K562 (cell line): ENCODE measurements around the gene SMARCD2. TPM values are rescaled to one million over a fixed set of nuclear protein-coding genes. Genes with fewer than 3 reads are reported as not detected.

Source experiments
- ARID4B ChIP-seq: sonication (generic); formaldehyde crosslinking; IDR thresholded peaks from 2 replicates; pipeline ENCODE4 v1.8.0; 2022; ENCODE audit warnings: mild to moderate bottlenecking, missing genetic modification reagents
- CHD4 ChIP-seq: fragments of 200-600 bp; sonication (generic); IDR thresholded peaks from 3 replicates; pipeline ENCODE4 v1.6.1; 2012; ENCODE audit warnings: low read depth, mild to moderate bottlenecking, mixed read lengths, low read length, inconsistent platforms; ENCODE audit not compliant: insufficient read depth, insufficient replicate concordance, poor library complexity, severe bottlenecking
- CREM ChIP-seq: IDR thresholded peaks from 2 replicates; pipeline ENCODE4 v1.6.1; 2014; ENCODE audit warnings: antibody characterized with exemption, low read depth
- DIDO1 ChIP-seq: fragments of 450-650 bp; IDR thresholded peaks from 2 replicates; pipeline ENCODE4 v1.6.1; 2016; ENCODE audit warnings: low read depth, missing biosample characterization, missing genetic modification characterization
- EP300 ChIP-seq: IDR thresholded peaks from 2 replicates; pipeline ENCODE4 v1.6.1; 2012; ENCODE audit warnings: low read length, improper control_type of control experiment
- EWSR1 ChIP-seq: fragments of 450-650 bp; IDR thresholded peaks from 2 replicates; pipeline ENCODE4 v1.6.1; 2018; ENCODE audit warnings: borderline replicate concordance, mild to moderate bottlenecking, low read depth, moderate library complexity; ENCODE audit not compliant: partially characterized antibody
- FOXJ2 ChIP-seq: fragments of 200-800 bp; sonication (Bioruptor generic); IDR thresholded peaks from 2 replicates; pipeline ENCODE4 v1.6.1; 2016; ENCODE audit warnings: missing genetic modification characterization, missing compliant biosample characterization
- FOXM1 ChIP-seq, 2 experiments: fragments of 450-650 bp in 1 of 2; sonication (generic) in 1 of 2; formaldehyde crosslinking in 1 of 2; IDR thresholded peaks; 2 replicates each; pipeline versions ENCODE4 v1.6.1 to v1.9.0; 2017 to 2022; ENCODE audit warnings: low read depth in 2 of 2, mild to moderate bottlenecking in 2 of 2, missing genetic modification reagents in 1 of 2, moderate library complexity in 1 of 2
- FOXP4 ChIP-seq: sonication (generic); formaldehyde crosslinking; IDR thresholded peaks from 2 replicates; pipeline ENCODE4 v1.8.0; 2022; ENCODE audit warnings: mild to moderate bottlenecking, missing genetic modification reagents, borderline replicate concordance
- GATAD2B ChIP-seq: fragments of 450-650 bp; IDR thresholded peaks from 2 replicates; pipeline ENCODE4 v1.6.1; 2017; ENCODE audit warnings: mild to moderate bottlenecking, borderline replicate concordance
- HDAC2 ChIP-seq: fragments of 450-650 bp; IDR thresholded peaks from 2 replicates; pipeline ENCODE4 v1.6.1; 2016; ENCODE audit warnings: mild to moderate bottlenecking
- HEY1 ChIP-seq: fragments of 250-450 bp; sonication (Bioruptor Pico); IDR thresholded peaks from 2 replicates; pipeline ENCODE4 v1.5.0; 2020; ENCODE audit warnings: mild to moderate bottlenecking, moderate library complexity, borderline replicate concordance
- MCM3 ChIP-seq: fragments of 450-650 bp; IDR thresholded peaks from 2 replicates; pipeline ENCODE4 v1.6.1; 2016
- NCOA1 ChIP-seq: fragments of 450-650 bp; IDR thresholded peaks from 2 replicates; pipeline ENCODE4 v1.6.1; 2016; ENCODE audit warnings: low read depth
- NFE2 ChIP-seq: IDR thresholded peaks from 2 replicates; pipeline ENCODE4 v1.6.1; 2014; ENCODE audit warnings: antibody characterized with exemption, low read depth
- PTBP1 ChIP-seq: fragments of 200-400 bp; formaldehyde crosslinking; IDR thresholded peaks from 2 replicates; pipeline ENCODE4 v1.6.1; 2017; ENCODE audit warnings: low read depth, low read length
- RBM22 ChIP-seq: fragments of 200-400 bp; formaldehyde crosslinking; IDR thresholded peaks from 2 replicates; pipeline ENCODE4 v1.6.1; 2018; ENCODE audit warnings: low read length, low read depth; ENCODE audit not compliant: poor library complexity, severe bottlenecking
- SMARCA4 ChIP-seq: fragments of 450-650 bp; IDR thresholded peaks from 2 replicates; pipeline ENCODE4 v1.6.1; 2016
- STAG1 ChIP-seq: sonication (generic); formaldehyde crosslinking; IDR thresholded peaks from 2 replicates; pipeline ENCODE4 v1.5.0; 2020; ENCODE audit warnings: missing genetic modification reagents, borderline replicate concordance
- ZBED1 ChIP-seq: IDR thresholded peaks from 2 replicates; pipeline ENCODE4 v1.6.1; 2014
- ZKSCAN3 ChIP-seq: fragments of 250-450 bp; sonication (Bioruptor Pico); IDR thresholded peaks from 2 replicates; pipeline ENCODE4 v1.4.0; 2020
- ZNF232 ChIP-seq: sonication (generic); formaldehyde crosslinking; IDR thresholded peaks from 2 replicates; pipeline ENCODE4 v1.8.0; 2022; ENCODE audit warnings: mild to moderate bottlenecking, missing genetic modification reagents
- polyA plus RNA-seq, 8 experiments: library from polyadenylated mRNA; depleted of rRNA in 4 of 8; stranded (reverse) in 5 of 8; unstranded in 3 of 8; fragments of >200 nt; fragmentation: Nextera tagmentation in 2 of 8; fragmentation: Illumina TruSeq in 1 of 8; extraction: Ambion mirVana in 2 of 8; extraction: Trizol in 1 of 8; gene quantifications; 2 replicates each; pipeline versions ENCODE4 v1.2.1 to v1.2.3, GENCODE V29; 2011 to 2014; ENCODE audit warnings: inconsistent platforms in 1 of 8, missing spikeins in 1 of 8
- total RNA-seq, 7 experiments: library from RNA; depleted of rRNA in 6 of 7; stranded (reverse); fragments of >200 nt in 6 of 7; fragmentation: Illumina TruSeq in 2 of 7; extraction: Trizol in 2 of 7; gene quantifications; 2 replicates each; pipeline versions ENCODE4 v1.2.1 to v1.2.3, GENCODE V29; 2011 to 2021; ENCODE audit warnings: low replicate concordance in 1 of 7

SMARCD2 gene
- total and polyA plus RNA-seq, 9 of the 15 experiments (the other 6 are each of a cell fraction or from before 2014, with no cell fraction given): 1.7 to 114 (median 90.3) TPM

GRCh38 chr17:63842540-63843386 lies at the start of gene SMARCD2 (continued):
- no peak for TF ChIP-seq ZNF232 (CRISPR knock-in tag)
- no peak for TF ChIP-seq NFE2
- TF ChIP-seq ZBED1: peak; percentile 87; the same call in 1 of the 2 replicates
- TF ChIP-seq FOXP4 (CRISPR knock-in tag): peak; percentile 81; the same call in 1 of the 2 replicates
- peak; percentile 94 for TF ChIP-seq FOXM1 (IDR thresholded peaks at IDR 0.05; ENCODE audit: low read depth)
- no peak for TF ChIP-seq FOXM1 (CRISPR knock-in tag; IDR thresholded peaks at IDR 0.05; ENCODE audit: low read depth)
- TF ChIP-seq CHD4: no peak
- TF ChIP-seq GATAD2B: peak; percentile 98
- TF ChIP-seq EP300: peak; percentile 72
- peak; percentile 91 for TF ChIP-seq ARID4B
- TF ChIP-seq NCOA1: peak; percentile 63
- TF ChIP-seq MCM3: no peak
- 0 out of 2 replicates have a peak, but pooled peaks have one; percentile 62 for TF ChIP-seq PTBP1
- peak; percentile 65 for TF ChIP-seq HDAC2
- TF ChIP-seq RBM22: no peak
- TF ChIP-seq EWSR1: no peak
- TF ChIP-seq STAG1 (CRISPR knock-in tag): no peak
- TF ChIP-seq ZKSCAN3: no peak
- peak; percentile 83 for TF ChIP-seq DIDO1 (tag)
- TF ChIP-seq SMARCA4: peak; percentile 23; the same call in 1 of the 2 replicates
- TF ChIP-seq CREM: peak; percentile 84
- 0 out of 2 replicates have a peak, but pooled peaks have one; percentile 39 for TF ChIP-seq FOXJ2 (tag)
- no peak for TF ChIP-seq HEY1 (CRISPR knock-in tag)
